A549 treated with Hydrocortisone at 1 μM for 4 hours (cell line): ENCODE measurements around the gene OR2V1. TPM values are rescaled to one million over a fixed set of nuclear protein-coding genes. Genes with fewer than 3 reads are reported as not detected.

Experiments used
- total RNA-seq: library from RNA; stranded (reverse); fragments of 200-300 nt; extraction: Qiagen RNA extraction; gene quantifications from 5 replicates; pipeline ENCODE4 v1.2.3, GENCODE V29; 2022

OR2V1 gene
- not detected in 5 replicates for total RNA-seq

DNA sequence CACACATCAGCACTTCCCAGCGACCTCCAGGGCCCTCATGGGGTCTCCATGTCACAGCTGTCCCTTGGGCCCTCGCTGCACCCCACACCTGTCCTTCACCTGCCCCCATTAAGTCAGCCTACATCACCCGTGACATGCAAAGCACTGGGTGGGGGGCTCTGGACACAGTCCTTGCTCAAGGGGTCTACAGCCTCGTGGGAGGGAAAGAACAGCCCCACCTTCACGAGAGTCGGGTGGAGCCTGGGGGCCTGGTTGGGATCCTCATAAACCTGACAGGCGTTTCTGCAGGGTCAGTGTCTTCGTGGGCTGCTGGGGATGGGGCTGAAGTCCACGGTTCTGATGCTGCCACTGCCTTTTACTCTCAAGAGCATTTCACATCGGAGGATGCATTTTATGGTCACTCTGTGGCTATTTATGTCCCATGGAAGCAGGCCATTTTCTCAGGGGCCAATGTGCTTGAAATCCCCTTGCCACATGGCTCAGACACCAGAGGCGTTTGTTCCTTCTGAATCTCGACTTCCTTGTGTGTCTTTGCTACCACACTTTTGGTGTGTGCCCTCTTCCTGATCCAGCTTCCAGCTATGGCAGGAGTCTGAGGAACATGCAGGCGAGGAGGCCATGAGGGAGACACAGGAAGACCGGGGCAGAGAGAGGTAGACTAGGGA is at the start of gene OR2V1:
TSS of gene OR2V1 (minus strand) at position 338 of the 665 bp plus-strand sequence. CDS start 5,865 bp downstream, outside the sequence.

GRCh38 chr5:181146927-181147636 is 16.1 kb upstream of the OR2V1 start, which contains the start of gene OR2V2:
Gene OR2V2, plus strand, starts transcription at chr5:181147586. Its CDS starts 7,357 bp downstream, at chr5:181154943.

Other genes with a start within 250 kb of the OR2V1 start
- not detected in 5 replicates for gene BTNL8, start 232.0 kb downstream of the OR2V1 start, total RNA-seq
- not detected in 5 replicates for gene BTNL3, start 142.3 kb downstream of the OR2V1 start, total RNA-seq
- 0.74 to 1.1 TPM (median 0.77 TPM) in 5 replicates for gene BTNL9, start 90.9 kb downstream of the OR2V1 start, total RNA-seq
- gene OR2V2, start 16.4 kb upstream of the OR2V1 start, total RNA-seq, result not detected in 5 replicates
- 29.9 to 42.8 TPM (median 40.5 TPM) in 5 replicates for gene TRIM7, start 74.0 kb upstream of the OR2V1 start, total RNA-seq
- gene TRIM41, start 92.1 kb upstream of the OR2V1 start, total RNA-seq, result 25.6 to 28.8 TPM (median 26.8 TPM) in 5 replicates
- gene RACK1, start 112.7 kb upstream of the OR2V1 start, total RNA-seq, result 3,240 to 4,070 TPM (median 3,311 TPM) in 5 replicates
- 5.4 to 7.6 TPM (median 6.5 TPM) in 5 replicates for gene TRIM52, start 130.0 kb upstream of the OR2V1 start, total RNA-seq
- gene OR4F3, start 236.1 kb upstream of the OR2V1 start, total RNA-seq, result not detected in 5 replicates